Frontal cortex (tissue), 4 donors: Measurements from ENCODE around the gene SUGT1. TPM values are rescaled to one million over a fixed set of nuclear protein-coding genes. Genes with fewer than 3 reads are reported as not detected.

Experiments used
- DNase-seq, 2 donors: peaks; one replicate each; pipeline ENCODE4 v3.0.0; 2012; ENCODE audit warnings: low spot score in 2 of 2
- FAIRE-seq: peaks from 2 replicates; lab custom pipeline; 2012; peaks lifted over from hg19 to GRCh38; lab: Jason Lieb, UNC
- total RNA-seq: library from RNA; depleted of rRNA; stranded (reverse); fragments of >200 nt; gene quantifications from one replicate; pipeline ENCODE4 v1.2.3, GENCODE V29; 2014
- donor health status: control.
- donor health status: control.
- donor health status: control.

SUGT1 gene
- total RNA-seq, 1 donor from 2014 or later: 62.4 TPM

DNA sequence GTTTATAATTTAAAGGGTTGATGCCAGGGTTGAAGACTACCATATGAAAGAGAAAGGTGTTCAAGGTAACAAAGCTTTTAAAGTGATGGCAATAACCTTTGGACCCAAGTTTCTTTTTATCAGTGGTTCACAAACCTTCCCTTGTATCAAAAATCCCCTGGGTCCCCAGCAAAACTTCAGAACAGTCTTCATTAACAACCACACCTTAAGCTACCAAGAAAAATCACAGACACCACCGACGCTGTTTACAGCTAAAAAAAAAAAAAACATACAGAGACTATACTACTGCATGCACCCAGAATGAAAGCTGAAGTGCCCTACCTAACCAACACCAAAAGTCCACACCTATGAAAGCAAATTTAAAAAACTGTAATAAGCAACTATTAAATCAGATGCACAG is 73.6 kb downstream of the SUGT1 start:
- DNase-seq: no peak
- FAIRE-seq: no peak

DNA sequence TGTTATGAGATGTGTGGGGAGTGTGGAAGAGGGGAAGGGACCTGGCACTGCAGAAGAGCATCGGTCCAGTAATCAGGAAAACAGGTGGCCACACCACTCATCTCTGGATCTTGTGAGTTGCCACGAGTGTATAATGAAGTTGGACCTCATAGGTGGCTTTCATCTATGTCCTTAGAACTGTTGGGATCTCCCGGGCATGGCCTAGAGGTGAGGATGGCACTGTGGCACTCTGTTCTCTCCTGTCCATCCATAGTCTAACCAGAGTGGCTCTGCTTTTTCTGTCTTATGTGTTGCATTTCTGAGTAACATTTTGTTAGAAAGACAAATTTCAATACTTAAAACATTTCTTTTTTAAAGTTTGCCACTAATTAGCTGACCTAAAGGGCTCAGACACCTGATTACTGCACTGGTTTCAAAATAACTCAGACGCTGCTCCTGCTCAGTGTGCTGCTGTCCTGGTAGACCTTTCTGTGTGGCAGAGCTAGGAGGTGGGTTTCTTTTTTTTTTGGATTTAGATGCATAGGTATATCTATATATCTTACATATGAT is 81.5 kb downstream of the SUGT1 start:
- DNase-seq (no peak), FAIRE-seq (no peak)

DNA sequence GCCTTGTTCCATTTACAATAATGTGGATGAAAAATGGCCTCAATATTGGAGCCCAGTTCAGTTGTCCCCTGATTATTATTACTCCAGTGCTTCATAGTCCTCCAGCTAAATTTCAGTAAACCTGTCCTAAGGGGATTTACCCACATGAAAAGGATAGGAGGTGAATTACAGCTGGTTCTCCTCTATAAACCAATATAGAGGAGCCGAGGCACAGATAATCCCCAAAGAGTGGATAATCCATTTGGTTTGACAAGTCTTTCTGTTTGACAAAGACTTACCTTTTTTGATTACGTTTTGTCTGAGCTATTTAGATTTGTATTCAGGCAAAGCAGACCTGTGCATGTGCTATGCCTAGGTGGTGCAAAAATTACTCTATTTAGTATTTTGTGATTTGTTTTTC is 84.3 kb downstream of the SUGT1 start:
- FAIRE-seq (no peak), DNase-seq (no peak)

DNA sequence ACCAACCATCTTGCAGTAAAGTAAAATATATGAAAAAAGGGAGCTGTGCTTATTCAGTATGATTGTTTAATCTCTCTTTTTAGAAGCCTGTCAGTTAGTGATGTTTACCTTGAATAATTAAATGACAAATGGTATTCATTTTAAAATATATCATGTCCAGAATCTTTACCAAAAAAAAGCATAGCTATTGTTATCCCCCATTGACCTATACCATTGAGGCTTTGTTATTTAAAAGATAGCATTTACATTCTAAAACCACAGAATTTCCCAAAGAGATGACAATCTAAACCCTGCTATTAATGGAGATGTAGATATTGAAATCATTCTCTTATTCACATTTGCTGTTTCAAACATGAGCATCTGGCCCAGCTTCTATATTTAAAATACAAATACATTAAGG is 84.8 kb downstream of the SUGT1 start:
- DNase-seq: no peak
- no peak for FAIRE-seq

DNA sequence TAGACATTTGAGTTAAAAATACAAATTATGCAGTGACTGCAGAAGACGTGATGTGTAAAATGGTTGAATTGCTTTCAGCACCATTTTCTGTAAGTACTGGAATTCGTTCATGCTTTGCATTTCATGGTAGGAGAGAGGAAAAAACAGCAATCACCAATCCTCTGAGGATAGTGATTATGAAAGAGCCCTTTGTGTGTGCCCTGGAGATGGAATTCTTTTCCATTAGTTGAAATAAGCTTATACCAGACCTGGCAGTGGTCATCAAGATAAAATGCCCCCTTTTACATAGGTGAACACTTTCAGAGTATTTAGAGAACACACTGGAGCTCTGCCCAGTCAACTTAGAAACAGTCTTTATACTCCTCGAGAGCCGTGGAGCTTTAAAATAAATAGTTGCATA is 85.3 kb downstream of the SUGT1 start:
- DNase-seq (peak in 1 of 2 donors; percentile 35), FAIRE-seq (no peak)

DNA sequence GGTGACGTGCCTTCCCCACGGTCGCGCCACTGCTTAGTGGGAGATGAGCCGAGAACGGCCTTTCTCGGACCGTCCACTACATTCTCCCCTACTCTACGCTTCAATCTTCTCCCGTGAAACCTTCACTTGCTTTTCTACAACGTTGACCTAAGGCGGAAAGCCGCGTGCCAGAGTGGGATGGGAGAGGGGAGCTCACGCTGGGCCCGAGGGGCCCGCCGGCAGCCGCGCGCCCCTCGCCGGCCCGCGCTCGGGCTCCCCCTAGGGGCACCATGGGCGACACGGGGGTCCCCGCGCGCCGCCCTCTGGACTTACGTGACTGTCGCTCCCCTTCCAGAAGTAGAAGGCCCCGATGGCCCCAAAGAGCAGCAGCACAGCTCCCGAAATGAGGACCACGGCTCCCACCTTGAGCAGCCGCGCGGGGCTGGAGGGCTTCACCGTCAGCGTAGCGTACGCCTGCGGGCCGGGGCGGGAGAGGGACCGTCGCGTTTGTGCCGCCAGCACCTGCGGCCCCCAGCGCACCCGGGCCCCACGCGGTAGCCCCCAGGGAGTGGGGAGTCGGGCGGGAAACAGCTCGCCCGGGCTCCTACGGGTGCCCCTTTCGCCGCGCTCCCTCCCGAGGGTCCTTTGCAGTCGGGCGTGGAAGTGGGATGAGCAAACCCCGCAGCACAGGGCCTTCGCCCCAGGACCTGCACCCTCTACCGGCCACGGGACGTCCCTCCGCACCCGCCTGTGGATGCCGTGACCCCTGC is 86.3 kb downstream of the SUGT1 start:
- FAIRE-seq: no peak
- peak; percentile 58 to 69 for DNase-seq

DNA sequence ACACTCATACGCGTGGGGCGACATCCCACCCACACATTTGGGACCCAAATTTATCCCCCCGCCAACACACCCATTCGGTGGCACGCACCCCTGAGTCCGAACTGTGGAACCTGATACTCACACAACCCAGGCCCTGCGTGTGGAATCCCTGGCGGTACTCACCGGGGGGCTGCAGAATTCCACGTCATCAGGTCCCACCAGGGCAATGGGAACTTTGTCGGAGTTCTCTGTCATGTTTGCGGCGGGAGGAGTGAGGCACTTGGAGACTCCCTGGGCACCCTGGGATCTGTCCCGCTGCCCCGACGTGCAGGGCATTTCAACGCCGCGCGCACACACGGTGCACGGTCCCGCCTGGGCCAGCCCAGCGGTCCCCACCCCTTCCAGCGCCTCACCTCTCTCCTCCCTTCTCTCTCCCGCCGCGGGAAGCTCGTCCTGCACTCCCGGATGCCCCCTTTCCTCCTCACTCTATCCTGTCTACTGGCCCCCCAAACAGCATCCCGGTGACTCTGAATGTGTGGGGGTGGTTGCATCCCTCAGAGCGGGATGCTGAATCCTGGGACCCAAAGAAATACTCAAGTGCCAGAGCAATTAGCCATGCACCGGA is 86.9 kb downstream of the SUGT1 start, which contains the start of gene CNMD:
Gene CNMD, minus strand, starts transcription at position 353 of the 604 bp plus-strand sequence. Its CDS starts 119 bp downstream, at position 234.
- no peak for DNase-seq
- FAIRE-seq: no peak

DNA sequence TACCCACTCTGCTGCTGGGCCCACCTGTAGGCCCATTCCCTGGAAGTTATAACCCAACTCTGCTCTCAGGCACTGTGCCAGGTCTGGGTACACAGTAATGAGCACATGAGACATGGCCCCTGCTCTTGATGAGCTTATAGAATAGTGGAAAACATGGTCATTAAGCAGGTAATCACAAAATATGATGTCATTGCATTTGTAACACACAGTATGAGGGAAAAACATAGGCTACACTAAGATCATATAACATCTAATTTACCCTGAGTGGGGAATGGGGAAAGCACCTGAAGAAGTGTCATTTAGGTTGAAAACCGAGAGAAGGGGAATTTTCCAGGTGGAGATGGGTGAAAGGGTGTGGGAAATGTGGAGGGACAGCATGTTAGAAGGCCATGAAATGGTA is 90.9 kb downstream of the SUGT1 start:
- DNase-seq (no peak), FAIRE-seq (no peak)

DNA sequence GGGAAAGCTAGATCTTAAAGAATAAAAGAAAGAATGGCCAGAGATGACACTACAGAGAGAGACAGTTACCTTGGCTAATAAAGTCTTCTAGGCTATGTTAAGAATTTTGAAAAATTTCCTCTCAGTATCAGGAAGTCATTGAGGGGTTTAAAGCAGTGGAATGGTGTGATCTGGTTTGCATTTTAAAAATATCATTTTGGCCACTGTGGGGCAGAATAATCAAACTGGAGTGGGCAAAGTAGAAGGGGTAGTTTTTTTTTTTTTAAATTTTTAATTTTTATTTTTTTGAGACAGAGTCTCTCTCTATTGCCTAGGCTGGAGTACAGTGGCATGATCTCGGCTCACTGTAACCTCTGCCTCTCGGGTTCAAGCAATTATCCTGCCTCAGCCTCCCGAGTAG is 91.4 kb downstream of the SUGT1 start:
- DNase-seq: no peak
- FAIRE-seq: peak; percentile 15

DNA sequence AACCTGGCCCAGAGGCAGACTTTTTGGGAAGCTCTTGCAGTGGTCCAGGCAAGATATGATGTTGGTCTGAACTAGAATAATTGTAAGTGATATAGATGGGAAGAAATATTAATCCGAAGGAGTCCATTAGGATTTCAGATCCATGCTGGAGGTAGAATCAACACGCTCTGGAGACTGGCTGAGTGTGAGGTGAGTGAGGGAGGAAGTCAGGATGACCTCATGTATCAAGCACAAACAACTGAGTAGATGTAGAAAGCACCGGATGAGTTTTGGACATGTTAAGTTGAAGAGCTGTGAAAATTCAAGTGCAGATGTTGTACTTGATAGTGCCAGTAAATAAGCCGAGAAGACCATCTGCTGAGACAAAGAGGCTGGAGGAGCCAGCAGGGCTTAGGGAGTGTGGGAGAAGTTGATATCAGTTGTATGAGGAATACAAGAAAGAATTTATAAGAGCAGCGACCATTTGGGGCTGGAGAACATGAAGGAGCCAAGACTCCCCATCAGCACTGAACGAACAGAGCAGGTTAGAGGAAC is 92.3 kb downstream of the SUGT1 start:
- FAIRE-seq (no peak), DNase-seq (no peak)

DNA sequence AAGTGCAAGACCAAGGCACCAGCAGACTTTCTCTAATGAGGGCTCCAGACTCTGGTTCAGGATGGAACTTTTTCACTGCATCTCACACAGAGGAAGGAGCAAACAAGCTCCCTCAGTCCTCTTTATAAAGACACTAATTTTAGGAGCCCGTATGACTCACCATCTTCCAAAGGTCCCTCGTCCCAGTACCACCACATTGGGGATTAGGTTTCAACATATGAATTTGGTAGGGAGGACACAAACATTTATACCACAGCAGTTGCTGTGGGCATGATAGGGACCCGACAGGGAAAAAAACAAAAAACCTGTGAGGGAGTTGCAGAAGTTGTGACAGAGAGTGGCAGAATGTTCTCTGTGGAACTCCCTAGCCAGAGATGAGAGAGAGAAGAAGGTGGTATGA is 93.5 kb downstream of the SUGT1 start:
- no peak for FAIRE-seq
- no peak for DNase-seq

DNA sequence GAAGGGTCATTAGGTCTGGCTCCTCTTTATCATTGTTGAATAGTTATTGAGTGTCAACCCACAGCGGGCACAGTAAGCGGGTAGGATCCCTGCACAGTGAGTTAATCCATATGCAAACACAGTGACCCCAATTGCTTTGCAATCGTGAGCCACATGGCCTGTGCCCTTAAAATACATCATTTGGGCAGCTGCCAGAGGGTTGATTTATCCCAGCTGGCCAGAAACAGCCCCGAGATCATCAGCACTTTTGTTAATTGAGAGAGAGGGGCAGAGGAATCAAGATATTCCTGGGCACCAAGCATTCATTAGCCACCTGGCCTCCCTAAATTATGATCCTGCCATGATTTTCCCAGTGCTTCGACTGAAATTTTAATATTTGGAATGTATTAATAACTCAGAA is 96.8 kb downstream of the SUGT1 start:
- DNase-seq (no peak), FAIRE-seq (no peak)

Other genes with a start within 250 kb of the SUGT1 start
- gene THSD1, start 246.7 kb upstream of the SUGT1 start, total RNA-seq: 12.2 TPM
- 51.4 TPM for gene VPS36, start 202.2 kb upstream of the SUGT1 start, total RNA-seq
- 20.8 TPM for gene CKAP2, start 197.4 kb upstream of the SUGT1 start, total RNA-seq
- 9.4 TPM for gene HNRNPA1L2, start 10.4 kb upstream of the SUGT1 start, total RNA-seq
- 2.4 TPM for gene CNMD, start 87.0 kb downstream of the SUGT1 start, total RNA-seq
- 72.2 TPM for gene PCDH8, start 195.8 kb downstream of the SUGT1 start, total RNA-seq